Sciatic nerve (tissue), 2 donors: Measurements from ENCODE around the gene ADGRG4. TPM values are rescaled to one million over a fixed set of nuclear protein-coding genes. Genes with fewer than 3 reads are reported as not detected.
"Not testable (repeated sequence)": the region's sequence is repeated elsewhere in the genome, so short reads cannot be mapped to it uniquely, and the experiment has no call there.

Experiments
- ATAC-seq: fragments of 200-7000 bp; cut with Tn5 transposase; one replicate; pipeline ENCODE4 v1.9.1; 2020; ENCODE audit warnings: mild to moderate bottlenecking, moderate library complexity
- DNase-seq: peaks from one replicate; pipeline ENCODE4 v3.0.0-alpha.2; 2020; ENCODE audit warnings: low spot score
- intact Hi-C: fragments of 100-400 bp; cut with DNase I; formaldehyde crosslinking; loops from one replicate; pipeline ENCODE4 v1.14.2; 2022
- total RNA-seq: library from RNA; stranded (reverse); fragmentation: NEBNext Ultra II Directional; extraction: Animal tissue kit (Norgen Biotek cat#: 25700); gene quantifications from one replicate; pipeline ENCODE4 v1.2.1, GENCODE V29; 2021
- donor health status: DM: no; HTN: no; CAD: no.
- donor health status: DM: no; HTN: no; CAD: no.

Gene ADGRG4
- total RNA-seq, 1 donor from 2014 or later: 0.18 TPM

- intact Hi-C loops: no loop called here
- ATAC-seq (no peak), DNase-seq (no peak)
These were observed 68.6 kb downstream of the ADGRG4 start for GRCh38 chrX:136369377-136369776.

DNA sequence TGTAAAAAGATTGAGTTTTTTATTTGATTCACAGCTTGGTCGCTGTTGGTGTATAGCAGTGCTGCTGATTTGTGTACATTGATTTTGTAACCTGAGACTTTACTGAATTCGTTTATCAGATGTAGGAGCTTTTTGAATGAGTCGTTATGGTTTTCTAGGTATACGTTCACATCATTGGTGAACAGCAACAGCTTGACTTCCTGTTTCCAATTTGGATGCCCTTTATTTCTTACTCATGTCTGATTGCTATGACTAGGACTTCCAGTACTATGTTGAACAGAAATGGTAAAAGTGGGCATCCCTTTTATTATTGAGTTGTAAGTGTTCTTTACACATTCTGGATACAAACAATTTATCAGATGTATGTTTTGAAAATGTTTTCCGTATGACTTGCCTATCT is 76.0 kb downstream of the ADGRG4 start:
- ATAC-seq: no peak
- DNase-seq: no peak
- intact Hi-C loops: no loop called here

DNA sequence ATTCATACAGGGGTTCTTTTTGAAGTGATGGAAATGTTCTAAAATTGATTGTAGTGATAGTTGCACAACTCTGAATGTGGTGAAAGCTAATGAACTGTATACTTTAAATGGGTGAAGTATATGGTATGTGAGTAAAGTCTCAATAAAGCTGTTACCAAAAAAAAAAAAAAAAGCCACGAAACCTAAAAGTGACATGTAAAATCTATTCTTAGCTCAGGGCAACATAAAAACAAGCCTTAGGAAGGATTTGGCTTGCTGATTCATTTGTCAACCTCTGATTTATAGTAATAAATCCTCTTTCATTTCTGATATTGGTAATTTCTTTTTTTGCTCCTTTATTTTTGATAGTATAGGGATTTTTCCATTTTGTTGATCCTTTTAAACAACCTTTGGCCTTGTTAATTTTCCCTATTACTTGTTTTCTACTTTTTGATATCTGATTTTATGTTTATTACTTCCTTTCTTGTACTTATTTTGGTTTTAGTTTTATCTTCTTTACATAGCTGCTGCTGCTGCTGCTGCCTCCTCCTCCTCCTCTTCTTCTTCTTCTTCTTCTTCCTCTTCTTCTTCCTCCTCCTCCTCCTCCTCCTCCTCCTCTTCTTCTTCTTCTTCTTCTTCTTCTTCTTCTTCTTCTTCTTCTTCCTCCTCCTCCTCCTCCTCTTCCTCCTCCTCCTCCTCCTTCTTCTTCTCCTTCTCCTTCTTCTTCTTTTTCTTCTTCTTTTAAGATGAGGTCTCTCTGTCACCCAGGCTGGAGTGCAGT is 79.4 kb downstream of the ADGRG4 start:
- intact Hi-C loops: no loop called here

GRCh38 chrX:136386173-136386572 is 85.4 kb downstream of the ADGRG4 start:
- intact Hi-C loops: no loop called here
- no peak for DNase-seq
- no peak for ATAC-seq

More for the DNA sequence above, 79.4 kb downstream of the ADGRG4 start:
- no peak for ATAC-seq
- no peak for DNase-seq

GRCh38 chrX:136386826-136387225 is 86.1 kb downstream of the ADGRG4 start:
- ATAC-seq (no peak), DNase-seq (no peak)
- intact Hi-C loops: no loop called here

DNA sequence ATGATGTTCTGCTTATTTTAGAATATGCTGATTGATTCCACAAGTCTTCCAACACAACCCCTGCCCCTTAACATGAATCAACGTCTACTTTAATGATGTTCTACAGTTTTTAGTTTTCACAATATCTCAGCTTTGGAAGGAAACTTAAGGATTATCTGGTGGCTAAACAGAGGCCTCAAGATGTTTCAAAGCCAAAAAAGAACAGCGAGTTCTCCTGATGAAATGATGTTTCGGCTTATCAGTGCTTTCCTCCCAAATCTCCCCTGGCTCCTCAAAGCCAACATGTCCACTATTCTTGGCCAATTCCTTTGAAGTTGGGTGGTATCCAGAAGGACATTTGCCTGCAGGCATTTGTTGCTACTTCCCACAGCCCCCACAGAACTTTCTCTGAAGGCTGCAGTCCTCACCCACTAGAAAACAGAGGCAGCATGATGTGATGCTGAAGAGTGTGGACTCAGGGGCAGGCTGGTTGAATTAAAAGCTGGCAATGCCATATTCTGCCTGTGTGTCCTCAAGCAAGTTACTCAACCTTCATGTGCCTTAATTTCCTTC is 87.3 kb downstream of the ADGRG4 start:
- no peak for ATAC-seq
- DNase-seq: no peak
- intact Hi-C loops: no loop called here

DNA sequence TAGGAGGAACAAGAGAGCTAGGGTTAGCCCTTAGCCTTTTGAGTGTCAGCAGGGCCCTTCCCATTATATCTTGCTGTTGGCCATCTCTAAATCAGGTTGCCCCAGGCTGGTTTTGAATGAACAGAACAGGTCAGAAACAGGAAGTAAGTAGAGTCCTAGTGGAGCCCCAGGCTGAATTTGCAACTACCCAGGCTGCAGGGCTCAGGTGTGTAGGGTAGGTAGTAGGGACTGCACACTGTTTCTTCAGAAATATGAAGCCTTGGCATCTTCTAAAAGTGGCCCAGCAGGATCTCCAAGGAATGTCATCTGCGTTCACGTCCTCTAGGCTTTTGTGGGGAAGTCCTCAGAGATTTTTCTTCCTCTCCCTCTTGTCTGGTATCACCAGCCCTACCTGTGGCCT is 90.2 kb downstream of the ADGRG4 start:
- intact Hi-C loops: no loop called here
- DNase-seq: no peak
- ATAC-seq: no peak

GRCh38 chrX:136395271-136395670 is 94.5 kb downstream of the ADGRG4 start:
- intact Hi-C loops: no loop called here
- DNase-seq: no peak

DNA sequence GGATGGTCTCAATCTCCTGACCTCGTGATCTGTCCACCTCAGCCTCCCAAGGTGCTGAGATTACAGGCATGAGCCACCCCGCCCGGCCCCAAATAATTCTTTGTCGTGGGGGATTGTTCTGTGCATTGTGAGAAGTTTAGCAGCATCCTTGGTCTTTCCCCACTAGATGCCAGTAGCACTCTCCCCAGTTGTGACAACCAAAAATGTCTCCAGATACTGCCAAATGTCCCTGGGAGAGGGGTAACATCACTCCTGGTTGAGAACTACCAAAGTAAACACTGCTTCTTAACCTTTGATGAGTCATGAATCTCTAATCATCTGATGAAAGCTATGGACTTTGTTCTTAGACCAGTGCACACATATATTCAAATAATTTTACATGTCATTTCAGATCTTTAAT is 96.2 kb downstream of the ADGRG4 start:
- no peak for ATAC-seq
- DNase-seq: no peak
- intact Hi-C loops: no loop called here

More at GRCh38 chrX:136395271-136395670, 94.5 kb downstream of the ADGRG4 start:
- no peak for ATAC-seq

DNA sequence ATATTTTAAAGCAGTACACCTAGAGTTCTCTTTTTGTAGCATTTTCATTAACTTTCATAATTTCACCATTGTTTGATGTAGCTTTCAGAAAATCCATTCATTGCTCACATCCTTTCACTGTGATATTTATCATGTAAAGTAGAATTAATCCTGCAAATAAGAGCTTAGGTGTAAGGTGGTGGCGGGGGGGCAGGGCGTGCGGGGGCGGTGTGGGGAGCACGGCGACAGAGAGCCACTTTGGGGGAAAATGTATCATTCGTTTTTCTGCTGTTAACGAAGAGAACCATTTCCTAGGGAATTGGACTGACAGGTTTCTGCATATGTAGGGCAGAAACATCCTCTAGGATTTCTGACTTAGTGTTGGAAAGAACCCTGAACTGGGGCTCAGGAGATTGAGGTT is 104.4 kb downstream of the ADGRG4 start:
- intact Hi-C loops: no loop called here
- no peak for ATAC-seq

GRCh38 chrX:136417806-136418205 is 117.0 kb downstream of the ADGRG4 start:
- DNase-seq (no peak), ATAC-seq (no peak)
- intact Hi-C loops: no loop called here

More for the DNA sequence above, 104.4 kb downstream of the ADGRG4 start:
- no peak for DNase-seq

- DNase-seq: no peak
- ATAC-seq: no peak
- intact Hi-C loops: no loop called here
These were observed 120.6 kb downstream of the ADGRG4 start for GRCh38 chrX:136421338-136421737.

- intact Hi-C loops: no loop called here
- DNase-seq (no peak), ATAC-seq (no peak)
These were observed 123.0 kb downstream of the ADGRG4 start for GRCh38 chrX:136423724-136424123.

- intact Hi-C loops: no loop called here
- DNase-seq (no peak), ATAC-seq (no peak)
These were observed 125.2 kb downstream of the ADGRG4 start for GRCh38 chrX:136425996-136426395.

GRCh38 chrX:136431625-136432024 is 130.9 kb downstream of the ADGRG4 start:
- no peak for DNase-seq
- ATAC-seq: no peak
- intact Hi-C loops: no loop called here

DNA sequence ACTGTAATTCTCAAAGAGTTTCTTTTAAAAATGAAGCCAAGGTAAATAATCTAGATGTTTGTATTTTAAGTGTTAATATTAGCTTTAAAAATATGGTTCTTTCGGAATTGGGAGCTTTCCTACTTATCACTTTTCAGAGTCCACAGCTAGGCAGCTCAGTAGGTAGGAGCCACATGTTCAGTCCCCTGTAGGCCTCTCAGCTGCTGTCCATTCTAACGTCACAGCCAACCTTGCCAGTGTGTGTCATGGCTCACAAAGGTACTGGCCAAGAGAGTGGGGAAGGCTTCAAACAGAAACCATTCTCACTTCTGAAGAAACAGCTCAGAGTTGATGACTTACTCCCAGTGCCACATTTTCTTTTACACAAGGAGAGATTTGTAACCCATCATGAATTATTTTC is 137.0 kb downstream of the ADGRG4 start:
- intact Hi-C loops: no loop called here
- DNase-seq (no peak), ATAC-seq (no peak)

GRCh38 chrX:136438192-136438591 is 137.4 kb downstream of the ADGRG4 start:
- ATAC-seq (no peak), DNase-seq (no peak)
- intact Hi-C loops: no loop called here

DNA sequence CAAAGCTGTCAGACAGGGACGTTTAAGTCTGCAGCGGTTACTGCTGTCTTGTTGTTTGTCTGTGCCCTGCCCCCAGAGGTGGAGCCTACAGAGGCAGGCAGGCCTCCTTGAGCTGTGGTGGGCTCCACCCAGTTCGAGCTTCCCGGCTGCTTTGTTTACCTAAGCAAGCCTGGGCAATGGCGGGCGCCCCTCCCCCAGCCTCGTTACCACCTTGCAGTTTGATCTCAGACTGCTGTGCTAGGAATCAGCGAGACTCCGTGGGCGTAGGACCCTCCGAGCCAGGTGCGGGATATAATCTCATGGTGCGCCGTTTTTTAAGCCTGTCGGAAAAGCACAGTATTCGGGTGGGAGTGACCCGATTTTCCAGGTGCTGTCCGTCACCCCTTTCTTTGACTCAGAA is 144.9 kb downstream of the ADGRG4 start:
- intact Hi-C loops, ATAC-seq, DNase-seq: not testable (repeated sequence)

- intact Hi-C loops: no loop called here
- ATAC-seq: no peak
- DNase-seq: no peak
These were observed 145.4 kb downstream of the ADGRG4 start for GRCh38 chrX:136446208-136446607.

DNA sequence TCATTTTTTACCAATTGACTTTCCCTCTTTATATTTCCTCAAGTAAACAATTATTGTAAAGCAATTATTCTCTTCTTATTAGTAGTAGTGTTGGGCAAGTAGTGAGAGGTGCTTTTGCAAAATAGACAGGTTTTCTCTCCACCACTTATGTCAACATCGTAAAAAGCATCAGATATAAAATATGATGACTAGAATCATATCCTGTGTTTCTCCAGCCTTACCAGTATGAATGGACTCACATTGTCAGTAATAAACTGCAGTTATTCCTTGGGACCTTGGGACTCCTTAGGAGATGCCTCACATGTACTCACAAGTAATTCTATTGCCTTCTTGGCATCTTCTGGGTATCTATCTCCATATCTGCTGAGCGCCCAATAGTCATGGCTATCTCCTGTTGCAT is 146.5 kb downstream of the ADGRG4 start:
- no peak for DNase-seq
- no peak for ATAC-seq
- intact Hi-C loops: no loop called here

DNA sequence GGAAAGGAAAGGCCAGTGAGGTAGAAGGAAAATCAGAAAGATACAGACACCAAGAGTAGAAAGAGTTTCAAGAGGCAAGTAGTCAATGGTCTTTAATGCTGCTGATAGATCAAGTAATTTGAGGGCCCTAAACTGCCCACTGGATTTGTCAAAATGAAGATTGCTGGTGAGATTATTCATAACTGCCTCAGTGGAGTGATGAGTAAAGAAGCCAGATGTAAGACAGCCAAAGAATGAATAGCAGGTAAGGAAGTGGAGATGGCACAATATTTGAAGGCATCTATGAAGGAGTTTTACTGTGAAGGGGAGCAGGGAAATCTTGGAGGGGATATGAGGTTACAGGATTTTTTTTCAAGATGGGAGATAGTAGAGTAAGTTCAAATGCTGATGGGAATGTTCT is 147.2 kb downstream of the ADGRG4 start:
- no peak for ATAC-seq
- DNase-seq: no peak

More for the DNA sequence above, 147.2 kb downstream of the ADGRG4 start:
- intact Hi-C loops: no loop called here
